ENCODE data around the gene HELQ. TPM values are rescaled to one million over a fixed set of nuclear protein-coding genes. Genes with fewer than 3 reads are reported as not detected.

Gene HELQ
- total and polyA plus RNA-seq, 2 of the 13 experiments (the other 11 are each of a cell fraction or from before 2014, with no cell fraction given): 6.6 to 10.8 TPM

DNA sequence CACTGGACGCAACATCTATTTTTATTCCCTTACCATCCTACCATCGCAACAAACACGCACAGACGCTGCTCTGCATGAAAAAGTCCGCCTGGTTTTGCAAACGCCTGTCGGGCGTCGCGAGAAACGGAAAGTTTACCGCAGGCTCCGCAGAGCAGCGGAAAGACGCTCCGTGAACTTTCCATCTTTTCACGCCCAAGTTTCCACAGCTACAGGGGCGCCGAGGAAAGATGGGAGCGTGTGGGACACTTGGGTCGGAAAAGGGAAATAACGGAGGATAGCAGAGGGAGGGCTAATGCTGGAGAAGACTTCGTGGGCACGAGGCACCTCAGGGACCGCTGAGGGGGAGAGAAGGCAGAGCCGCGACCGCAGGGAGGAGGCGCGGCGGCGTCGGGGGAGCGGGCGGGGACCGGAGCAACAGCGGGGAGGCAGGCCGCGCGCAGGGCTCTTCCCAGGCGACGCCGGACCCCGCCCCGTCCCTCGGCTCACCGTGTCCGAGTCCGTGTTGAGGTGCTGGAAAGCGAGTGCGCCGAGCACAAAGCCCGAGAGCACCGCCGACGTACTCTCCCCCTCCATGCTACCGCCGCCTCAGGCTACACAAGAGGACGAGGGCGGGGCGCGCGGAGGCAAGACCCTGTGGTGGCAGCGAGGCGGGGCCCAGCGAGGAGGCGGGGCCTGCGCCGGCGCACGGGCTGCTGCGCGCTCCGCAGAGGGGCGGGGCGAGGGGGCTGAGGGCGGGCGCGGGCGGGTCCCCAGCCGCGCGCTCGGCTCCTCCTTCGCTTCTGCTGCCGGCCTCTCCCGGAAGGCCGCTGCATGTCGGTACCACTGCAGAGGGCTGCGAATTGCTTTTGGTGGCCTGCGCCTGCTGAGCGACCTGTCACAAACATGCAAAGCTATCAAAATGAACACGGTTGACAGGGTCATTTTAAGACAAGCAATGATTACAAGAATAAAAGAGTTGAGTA, 29.2 kb upstream of the HELQ start, which contains the start of gene ABRAXAS1 (continued):
- TF ChIP-seq, protein P1, sequence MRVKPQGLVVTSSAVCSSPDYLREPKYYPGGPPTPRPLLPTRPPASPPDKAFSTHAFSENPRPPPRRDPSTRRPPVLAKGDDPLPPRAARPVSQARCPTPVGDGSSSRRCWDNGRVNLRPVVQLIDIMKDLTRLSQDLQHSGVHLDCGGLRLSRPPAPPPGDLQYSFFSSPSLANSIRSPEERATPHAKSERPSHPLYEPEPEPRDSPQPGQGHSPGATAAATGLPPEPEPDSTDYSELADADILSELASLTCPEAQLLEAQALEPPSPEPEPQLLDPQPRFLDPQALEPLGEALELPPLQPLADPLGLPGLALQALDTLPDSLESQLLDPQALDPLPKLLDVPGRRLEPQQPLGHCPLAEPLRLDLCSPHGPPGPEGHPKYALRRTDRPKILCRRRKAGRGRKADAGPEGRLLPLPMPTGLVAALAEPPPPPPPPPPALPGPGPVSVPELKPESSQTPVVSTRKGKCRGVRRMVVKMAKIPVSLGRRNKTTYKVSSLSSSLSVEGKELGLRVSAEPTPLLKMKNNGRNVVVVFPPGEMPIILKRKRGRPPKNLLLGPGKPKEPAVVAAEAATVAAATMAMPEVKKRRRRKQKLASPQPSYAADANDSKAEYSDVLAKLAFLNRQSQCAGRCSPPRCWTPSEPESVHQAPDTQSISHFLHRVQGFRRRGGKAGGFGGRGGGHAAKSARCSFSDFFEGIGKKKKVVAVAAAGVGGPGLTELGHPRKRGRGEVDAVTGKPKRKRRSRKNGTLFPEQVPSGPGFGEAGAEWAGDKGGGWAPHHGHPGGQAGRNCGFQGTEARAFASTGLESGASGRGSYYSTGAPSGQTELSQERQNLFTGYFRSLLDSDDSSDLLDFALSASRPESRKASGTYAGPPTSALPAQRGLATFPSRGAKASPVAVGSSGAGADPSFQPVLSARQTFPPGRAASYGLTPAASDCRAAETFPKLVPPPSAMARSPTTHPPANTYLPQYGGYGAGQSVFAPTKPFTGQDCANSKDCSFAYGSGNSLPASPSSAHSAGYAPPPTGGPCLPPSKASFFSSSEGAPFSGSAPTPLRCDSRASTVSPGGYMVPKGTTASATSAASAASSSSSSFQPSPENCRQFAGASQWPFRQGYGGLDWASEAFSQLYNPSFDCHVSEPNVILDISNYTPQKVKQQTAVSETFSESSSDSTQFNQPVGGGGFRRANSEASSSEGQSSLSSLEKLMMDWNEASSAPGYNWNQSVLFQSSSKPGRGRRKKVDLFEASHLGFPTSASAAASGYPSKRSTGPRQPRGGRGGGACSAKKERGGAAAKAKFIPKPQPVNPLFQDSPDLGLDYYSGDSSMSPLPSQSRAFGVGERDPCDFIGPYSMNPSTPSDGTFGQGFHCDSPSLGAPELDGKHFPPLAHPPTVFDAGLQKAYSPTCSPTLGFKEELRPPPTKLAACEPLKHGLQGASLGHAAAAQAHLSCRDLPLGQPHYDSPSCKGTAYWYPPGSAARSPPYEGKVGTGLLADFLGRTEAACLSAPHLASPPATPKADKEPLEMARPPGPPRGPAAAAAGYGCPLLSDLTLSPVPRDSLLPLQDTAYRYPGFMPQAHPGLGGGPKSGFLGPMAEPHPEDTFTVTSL (CRISPR knock-in tag; IDR thresholded peaks at IDR 0.05; ENCODE audit: borderline replicate concordance): peak; percentile 27; the same call in 1 of the 2 replicates
- no peak for TF ChIP-seq TP53 (CRISPR knock-in tag; conservative IDR thresholded peaks at IDR 0.05)
- no peak for TF ChIP-seq NFE2 (CRISPR knock-in tag; IDR thresholded peaks at IDR 0.05)
- TF ChIP-seq SRY (CRISPR knock-in tag; IDR thresholded peaks at IDR 0.05): peak; percentile 91; the same call in 1 of the 2 replicates
- TF ChIP-seq, protein P2, sequence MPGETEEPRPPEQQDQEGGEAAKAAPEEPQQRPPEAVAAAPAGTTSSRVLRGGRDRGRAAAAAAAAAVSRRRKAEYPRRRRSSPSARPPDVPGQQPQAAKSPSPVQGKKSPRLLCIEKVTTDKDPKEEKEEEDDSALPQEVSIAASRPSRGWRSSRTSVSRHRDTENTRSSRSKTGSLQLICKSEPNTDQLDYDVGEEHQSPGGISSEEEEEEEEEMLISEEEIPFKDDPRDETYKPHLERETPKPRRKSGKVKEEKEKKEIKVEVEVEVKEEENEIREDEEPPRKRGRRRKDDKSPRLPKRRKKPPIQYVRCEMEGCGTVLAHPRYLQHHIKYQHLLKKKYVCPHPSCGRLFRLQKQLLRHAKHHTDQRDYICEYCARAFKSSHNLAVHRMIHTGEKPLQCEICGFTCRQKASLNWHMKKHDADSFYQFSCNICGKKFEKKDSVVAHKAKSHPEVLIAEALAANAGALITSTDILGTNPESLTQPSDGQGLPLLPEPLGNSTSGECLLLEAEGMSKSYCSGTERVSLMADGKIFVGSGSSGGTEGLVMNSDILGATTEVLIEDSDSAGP (CRISPR knock-in tag; IDR thresholded peaks at IDR 0.05; ENCODE audit: borderline replicate concordance): peak; percentile 89
- TF ChIP-seq ZNF10 (CRISPR knock-in tag; IDR thresholded peaks at IDR 0.05; ENCODE audit: borderline replicate concordance, low read depth): no peak
- TF ChIP-seq MAFK (conservative IDR thresholded peaks at IDR 0.05 in 1 of 2, IDR thresholded peaks at IDR 0.05 in 1 of 2; ENCODE audit: low read length in 2 of 2): no peak
- peak; percentile 85 for TF ChIP-seq ZNF142 (CRISPR knock-in tag; IDR thresholded peaks at IDR 0.05)
- peak; percentile 59; the same call in 1 of the 2 replicates for TF ChIP-seq THAP7 (CRISPR knock-in tag; IDR thresholded peaks at IDR 0.05)
- 0 out of 2 replicates have a peak, but pooled peaks have one; percentile 64 for TF ChIP-seq ZNF672 (CRISPR knock-in tag; IDR thresholded peaks at IDR 0.05)
- TF ChIP-seq ZNF431 (CRISPR knock-in tag; IDR thresholded peaks at IDR 0.05; ENCODE audit: borderline replicate concordance, low read depth): peak; percentile 44; the same call in 1 of the 2 replicates
